ENCODE results near the gene NPC1. TPM values are rescaled to one million over a fixed set of nuclear protein-coding genes. Genes with fewer than 3 reads are reported as not detected.

Gene NPC1
- total and polyA plus RNA-seq, 2 donors (not counting 3 experiments of a cell fraction or from before 2014, with no cell fraction given) = 40.6 to 45.2 TPM

DNA sequence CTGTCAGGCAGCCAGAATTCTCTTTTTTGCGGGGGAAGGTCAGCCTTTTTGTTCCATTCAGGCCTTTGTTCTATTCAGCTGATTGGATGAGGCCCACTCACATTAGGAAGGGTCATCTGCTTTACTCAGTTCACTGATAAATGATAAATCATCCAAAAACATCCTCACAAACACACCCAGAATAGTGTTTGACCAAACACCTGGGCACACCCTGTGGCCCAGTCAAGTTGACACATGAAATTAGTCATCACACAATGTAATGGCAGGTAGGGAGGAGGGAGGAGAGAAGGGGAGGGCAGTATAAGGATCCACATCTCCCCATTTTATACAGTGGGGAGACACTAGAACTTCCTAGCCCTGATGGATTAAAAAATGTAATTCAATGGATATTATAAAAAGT, 91.3 kb downstream of the NPC1 start:
- H3K9me3 ChIP-seq (replicated peaks; ENCODE audit: control insufficient read depth, insufficient read depth, low read length) = no peaks in the 10 kb centered on the region
- H3K36me3 ChIP-seq (ENCODE audit: control insufficient read depth in 2 of 2, extremely low read depth in 1 of 2, insufficient read depth in 2 of 2, low read length in 2 of 2) = no peaks in the 10 kb centered on the region
- ChIA-PET CTCF (interaction anchor here (1.2 kb wide), 1 partner anchor 208 kb away, joined by 4 read pairs; no protein-coding TSS in a partner anchor), POLR2A (no interaction called here)
- no peak overlapping the region for H3K4me2 ChIP-seq (ENCODE audit: insufficient read depth, low read length)
- DNase-seq (ENCODE audit: low read depth, low spot score) = no peak
- BruUV-seq (replicated peaks) = no TSS peak
- no peaks in the 10 kb centered on the region for H3K27me3 ChIP-seq (ENCODE audit: control insufficient read depth in 2 of 2, insufficient read depth in 2 of 2, low read length in 2 of 2)
- intact Hi-C loops (cut with micrococcal nuclease) = no loop called here
- H3K4me3 ChIP-seq (replicated peaks in 1 of 3; ENCODE audit: insufficient read depth in 1 of 3, low read depth in 1 of 3, low read length in 3 of 3) = no peak overlapping the region
- H2AFZ ChIP-seq (ENCODE audit: low read depth, low read length) = no peak overlapping the region
- H3K79me2 ChIP-seq (ENCODE audit: control insufficient read depth, insufficient read depth, low read length) = no peaks in the 10 kb centered on the region
- H4K20me1 ChIP-seq (replicated peaks; ENCODE audit: control insufficient read depth, extremely low read depth, insufficient read depth, low read length) = no peaks in the 10 kb centered on the region
- H3K27ac ChIP-seq (ENCODE audit: insufficient read depth, low read depth, low read length) = no peak overlapping the region
- no peak for FAIRE-seq
- H3K9ac ChIP-seq (replicated peaks; ENCODE audit: extremely low read depth, insufficient read depth, low read length) = no peak overlapping the region
- dilution Hi-C loops (cut with MboI; ENCODE audit: extremely low pct_ligation_motif_present, low sequenced_read_pairs) = no loop called here
- no peaks in the 10 kb centered on the region for H3K4me1 ChIP-seq (ENCODE audit: control insufficient read depth, extremely low read depth, insufficient read depth, low read length)
- no peak for TF ChIP-seq POLR2A (IDR thresholded peaks at IDR 0.05; ENCODE audit: low read depth, low read length)
- TF ChIP-seq EZH2 (IDR thresholded peaks at IDR 0.05; ENCODE audit: borderline replicate concordance, low read depth, low read length, severe bottlenecking) = no peak
- TF ChIP-seq, protein P1, sequence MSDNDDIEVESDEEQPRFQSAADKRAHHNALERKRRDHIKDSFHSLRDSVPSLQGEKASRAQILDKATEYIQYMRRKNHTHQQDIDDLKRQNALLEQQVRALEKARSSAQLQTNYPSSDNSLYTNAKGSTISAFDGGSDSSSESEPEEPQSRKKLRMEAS (IDR thresholded peaks at IDR 0.05; ENCODE audit: insufficient read depth, insufficient read length) = no peak
- no peak for TF ChIP-seq POLR2AphosphoS5 (IDR thresholded peaks at IDR 0.05; ENCODE audit: insufficient read depth, low read depth, low read length)
- TF ChIP-seq, protein P2, sequence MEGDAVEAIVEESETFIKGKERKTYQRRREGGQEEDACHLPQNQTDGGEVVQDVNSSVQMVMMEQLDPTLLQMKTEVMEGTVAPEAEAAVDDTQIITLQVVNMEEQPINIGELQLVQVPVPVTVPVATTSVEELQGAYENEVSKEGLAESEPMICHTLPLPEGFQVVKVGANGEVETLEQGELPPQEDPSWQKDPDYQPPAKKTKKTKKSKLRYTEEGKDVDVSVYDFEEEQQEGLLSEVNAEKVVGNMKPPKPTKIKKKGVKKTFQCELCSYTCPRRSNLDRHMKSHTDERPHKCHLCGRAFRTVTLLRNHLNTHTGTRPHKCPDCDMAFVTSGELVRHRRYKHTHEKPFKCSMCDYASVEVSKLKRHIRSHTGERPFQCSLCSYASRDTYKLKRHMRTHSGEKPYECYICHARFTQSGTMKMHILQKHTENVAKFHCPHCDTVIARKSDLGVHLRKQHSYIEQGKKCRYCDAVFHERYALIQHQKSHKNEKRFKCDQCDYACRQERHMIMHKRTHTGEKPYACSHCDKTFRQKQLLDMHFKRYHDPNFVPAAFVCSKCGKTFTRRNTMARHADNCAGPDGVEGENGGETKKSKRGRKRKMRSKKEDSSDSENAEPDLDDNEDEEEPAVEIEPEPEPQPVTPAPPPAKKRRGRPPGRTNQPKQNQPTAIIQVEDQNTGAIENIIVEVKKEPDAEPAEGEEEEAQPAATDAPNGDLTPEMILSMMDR (IDR thresholded peaks at IDR 0.05; ENCODE audit: extremely low read depth in 1 of 2, insufficient read depth in 1 of 2, low read depth in 1 of 2, low read length in 2 of 2) = no peak
- TF ChIP-seq MYC (IDR thresholded peaks at IDR 0.05; ENCODE audit: low read depth, low read length) = no peak
- no peak for TF ChIP-seq FOS (IDR thresholded peaks at IDR 0.05; ENCODE audit: borderline replicate concordance, insufficient read depth, low read length)
- no peak for TF ChIP-seq GATA2 (IDR thresholded peaks at IDR 0.05; ENCODE audit: insufficient read depth, insufficient read length, low read depth, low read length)
- no peak for TF ChIP-seq JUN (IDR thresholded peaks at IDR 0.05; ENCODE audit: borderline replicate concordance, insufficient read depth, insufficient read length, low read depth)
- H3K9me1 ChIP-seq (replicated peaks; ENCODE audit: control insufficient read depth, extremely low read depth, insufficient read depth, low read length) = no peaks in the 10 kb centered on the region

All from endothelial cell of umbilical vein (primary cell).